Islet precursor cell (in vitro differentiated cells): Measurements from ENCODE around the gene CD82.
A peak's percentile ranks its signal among the peaks of the same experiment; 100 is the strongest.
"Not testable (repeated sequence)": the region's sequence is repeated elsewhere in the genome, so short reads cannot be mapped to it uniquely, and the experiment has no call there.

Source experiments
- DNase-seq: peaks from one replicate; pipeline ENCODE4 v3.0.0-alpha.2; 2018

CD82 gene

GRCh38 chr11:44643217-44643616, 77.8 kb downstream of the CD82 start:
- DNase-seq, result no peak

GRCh38 chr11:44645827-44646226, 80.4 kb downstream of the CD82 start:
- no peak for DNase-seq

- DNase-seq, result not testable (repeated sequence)
These were observed 81.9 kb downstream of the CD82 start for GRCh38 chr11:44647255-44647955.

DNA sequence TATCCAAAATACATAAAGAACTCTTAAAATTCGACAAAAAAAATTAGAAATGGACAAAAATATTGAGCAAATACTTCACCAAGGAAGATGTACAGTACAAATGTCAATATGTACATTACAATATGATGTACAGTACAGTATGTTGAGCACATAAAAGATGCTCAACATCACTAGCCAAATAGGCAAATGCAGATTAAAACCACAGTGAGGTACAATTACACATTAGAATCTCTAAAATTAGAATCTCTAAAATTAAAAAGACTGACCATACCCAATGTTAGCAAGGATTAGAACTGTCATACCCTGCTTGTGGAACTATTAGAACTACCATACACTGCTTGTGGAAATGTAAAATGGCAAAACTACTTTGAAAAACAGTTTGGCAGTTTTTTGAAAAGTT, 82.6 kb downstream of the CD82 start:
- no peak for DNase-seq

- DNase-seq, result no peak
These were observed 86.2 kb downstream of the CD82 start for GRCh38 chr11:44651535-44652155.

- no peak for DNase-seq
These were observed 87.6 kb downstream of the CD82 start for GRCh38 chr11:44652901-44653644.

- DNase-seq, result no peak
These were observed 88.6 kb downstream of the CD82 start for GRCh38 chr11:44654057-44654456.

DNA sequence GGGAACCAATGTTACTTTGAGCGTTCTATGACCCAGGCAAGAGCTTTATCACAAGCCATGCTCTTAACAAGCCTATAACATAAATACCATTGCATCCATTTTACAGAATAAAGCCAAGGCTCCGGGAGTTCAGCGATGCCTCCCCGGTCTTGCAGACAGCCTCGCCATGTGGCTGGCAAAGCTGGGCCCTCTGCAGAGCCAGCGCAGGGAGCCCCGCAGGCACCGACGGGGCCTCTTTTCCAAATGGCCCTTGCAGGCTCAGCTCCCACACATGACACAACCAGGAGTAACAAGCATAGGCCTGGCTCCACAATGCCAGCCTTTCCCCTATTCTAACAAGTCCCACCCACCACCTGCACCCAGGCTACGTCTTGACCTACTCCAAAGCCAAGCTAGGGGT, 89.1 kb downstream of the CD82 start:
- no peak for DNase-seq

- no peak for DNase-seq
These were observed 92.5 kb downstream of the CD82 start for GRCh38 chr11:44657836-44658505.

- DNase-seq, result peak; percentile 54
These were observed 93.0 kb downstream of the CD82 start for GRCh38 chr11:44658506-44658850.

- DNase-seq, result no peak
These were observed 94.2 kb downstream of the CD82 start for GRCh38 chr11:44659641-44660040.

DNA sequence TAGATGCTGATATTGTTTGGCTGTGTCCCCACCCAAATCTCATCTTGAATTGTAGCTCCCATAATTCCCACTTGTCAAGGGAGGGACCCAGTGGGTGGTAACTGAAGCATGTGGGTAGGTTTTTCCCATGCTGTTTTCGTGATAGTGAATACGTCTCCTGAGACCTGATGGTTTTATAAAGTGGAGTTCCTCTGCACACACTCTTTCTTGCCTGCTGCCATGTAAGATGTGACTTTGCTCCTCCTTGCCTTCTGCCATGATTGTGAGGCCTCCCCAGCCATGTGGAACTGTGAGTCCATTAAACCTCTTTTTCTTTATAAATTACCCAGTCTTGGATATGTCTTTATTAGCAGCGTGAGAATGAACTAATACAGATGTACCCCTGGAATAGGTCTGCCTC, 95.1 kb downstream of the CD82 start:
- not testable (repeated sequence) for DNase-seq

DNA sequence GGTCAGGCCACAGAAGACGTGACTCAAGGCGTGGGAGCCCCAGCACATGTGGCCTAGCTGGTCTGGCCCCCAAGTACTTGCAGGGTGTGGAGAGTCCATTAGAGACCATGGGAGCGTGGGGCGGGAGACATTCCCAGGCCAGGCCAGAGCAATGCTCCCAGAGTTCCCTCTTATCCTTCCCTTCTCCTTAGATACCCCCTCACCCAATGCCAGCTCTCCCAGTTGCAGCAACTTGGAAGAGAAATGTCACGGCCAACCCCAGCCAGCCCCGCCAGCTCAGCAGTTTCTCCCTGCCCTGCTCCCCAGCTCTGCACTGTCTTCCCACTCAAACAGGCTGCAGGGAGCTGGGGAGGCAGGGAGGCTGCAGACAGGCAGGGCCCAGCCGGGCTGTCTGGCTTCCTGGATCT, 95.9 kb downstream of the CD82 start:
- no peak for DNase-seq
